Smooth muscle cell (in vitro differentiated cells): ENCODE results near the gene DPF3. TPM values are rescaled to one million over a fixed set of nuclear protein-coding genes. Genes with fewer than 3 reads are reported as not detected.

Experiments used
- DNase-seq: peaks from one replicate; lab custom pipeline; 2025; ENCODE audit not compliant: unreplicated experiment; lab: John Stamatoyannopoulos, UW
- H2AFZ ChIP-seq: fragments of 200-600 bp; sonication (generic); 2 replicates; pipeline ENCODE4 v1.6.0; 2016; ENCODE audit warnings: antibody characterized with exemption, low read depth, mild to moderate bottlenecking
- H3F3A ChIP-seq: fragments of 200-600 bp; sonication (generic); 2 replicates; pipeline ENCODE4 v1.6.0; 2017; ENCODE audit warnings: antibody characterized with exemption, low read depth
- H3K27ac ChIP-seq: fragments of 200-600 bp; sonication (generic); 2 replicates; pipeline ENCODE4 v1.5.1; 2016; ENCODE audit warnings: low read depth, mild to moderate bottlenecking
- H3K27me3 ChIP-seq: fragments of 200-600 bp; sonication (generic); 2 replicates; pipeline ENCODE4 v1.6.1; 2016; ENCODE audit warnings: low read depth, mild to moderate bottlenecking
- H3K36me3 ChIP-seq: fragments of 200-600 bp; sonication (generic); 2 replicates; pipeline ENCODE4 v1.5.1; 2016; ENCODE audit warnings: low read depth
- H3K4me1 ChIP-seq: fragments of 200-600 bp; sonication (generic); 2 replicates; pipeline ENCODE4 v1.5.1; 2016; ENCODE audit warnings: low read depth
- H3K4me2 ChIP-seq: fragments of 200-600 bp; sonication (generic); 2 replicates; pipeline ENCODE4 v1.6.0; 2016; ENCODE audit warnings: mild to moderate bottlenecking
- H3K4me3 ChIP-seq: fragments of 200-600 bp; sonication (generic); 2 replicates; pipeline ENCODE4 v1.5.1; 2016; ENCODE audit warnings: mild to moderate bottlenecking
- H3K79me2 ChIP-seq: fragments of 200-600 bp; sonication (generic); 2 replicates; pipeline ENCODE4 v1.6.0; 2016; ENCODE audit warnings: low read depth, mild to moderate bottlenecking
- H3K9ac ChIP-seq: fragments of 200-600 bp; sonication (generic); 2 replicates; pipeline ENCODE4 v1.6.0; 2016; ENCODE audit warnings: low read depth
- H3K9me3 ChIP-seq: fragments of 200-600 bp; sonication (generic); replicated peaks from 2 replicates; pipeline ENCODE4 v1.5.1; 2016; ENCODE audit warnings: low read depth
- H4K20me1 ChIP-seq: fragments of 200-600 bp; sonication (generic); 2 replicates; pipeline ENCODE4 v1.6.0; 2016; ENCODE audit warnings: low read depth
- WGBS: methylation state at CpG from one replicate; pipeline ENCODE4 v1.1.7; 2016; ENCODE audit warnings: low lambda C conversion rate; 5-methylcytosine and 5-hydroxymethylcytosine counted together
- polyA plus RNA-seq: library from polyadenylated mRNA; unstranded; fragments of >200 nt; fragmentation: Nextera tagmentation; extraction: Ambion mirVana; gene quantifications from 2 replicates; pipeline ENCODE4 v1.2.1, GENCODE V29; 2016
- total RNA-seq: library from RNA; depleted of rRNA; stranded (reverse); fragments of >200 nt; gene quantifications from 2 replicates; pipeline ENCODE4 v1.2.3, GENCODE V29; 2014
- TF ChIP-seq, protein P1 (sequence below): fragments of 200-600 bp; sonication (generic); IDR thresholded peaks from 2 replicates; pipeline ENCODE4 v1.5.1; 2017; ENCODE audit warnings: borderline replicate concordance, mild to moderate bottlenecking, antibody characterized with exemption; ENCODE audit not compliant: insufficient read depth, poor library complexity, severe bottlenecking

Gene DPF3
- total and polyA plus RNA-seq, 2 experiments from 2014 or later: 4.9 to 12.6 TPM

GRCh38 chr14:72631401-72631800 lies 262.5 kb downstream of the DPF3 start:
- Histone ChIP-seq H3K27ac (no peak overlapping the region), H2AFZ (no peak overlapping the region), H3K4me1 (no peaks in the 10 kb centered on the region), H3K4me3 (no peak overlapping the region), H4K20me1 (no peaks in the 10 kb centered on the region), H3K9ac (no peak overlapping the region), H3K4me2 (no peak overlapping the region), H3K36me3 (no peaks in the 10 kb centered on the region), H3K27me3 (no peaks in the 10 kb centered on the region), H3K79me2 (no peaks in the 10 kb centered on the region), H3F3A (no peaks in the 10 kb centered on the region), H3K9me3 (no peaks in the 10 kb centered on the region)
- no peak for DNase-seq
- WGBS: 74% methylated on average over 1 of the region's 1 CpG
- TF ChIP-seq, protein P1, sequence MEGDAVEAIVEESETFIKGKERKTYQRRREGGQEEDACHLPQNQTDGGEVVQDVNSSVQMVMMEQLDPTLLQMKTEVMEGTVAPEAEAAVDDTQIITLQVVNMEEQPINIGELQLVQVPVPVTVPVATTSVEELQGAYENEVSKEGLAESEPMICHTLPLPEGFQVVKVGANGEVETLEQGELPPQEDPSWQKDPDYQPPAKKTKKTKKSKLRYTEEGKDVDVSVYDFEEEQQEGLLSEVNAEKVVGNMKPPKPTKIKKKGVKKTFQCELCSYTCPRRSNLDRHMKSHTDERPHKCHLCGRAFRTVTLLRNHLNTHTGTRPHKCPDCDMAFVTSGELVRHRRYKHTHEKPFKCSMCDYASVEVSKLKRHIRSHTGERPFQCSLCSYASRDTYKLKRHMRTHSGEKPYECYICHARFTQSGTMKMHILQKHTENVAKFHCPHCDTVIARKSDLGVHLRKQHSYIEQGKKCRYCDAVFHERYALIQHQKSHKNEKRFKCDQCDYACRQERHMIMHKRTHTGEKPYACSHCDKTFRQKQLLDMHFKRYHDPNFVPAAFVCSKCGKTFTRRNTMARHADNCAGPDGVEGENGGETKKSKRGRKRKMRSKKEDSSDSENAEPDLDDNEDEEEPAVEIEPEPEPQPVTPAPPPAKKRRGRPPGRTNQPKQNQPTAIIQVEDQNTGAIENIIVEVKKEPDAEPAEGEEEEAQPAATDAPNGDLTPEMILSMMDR: no peak

DNA sequence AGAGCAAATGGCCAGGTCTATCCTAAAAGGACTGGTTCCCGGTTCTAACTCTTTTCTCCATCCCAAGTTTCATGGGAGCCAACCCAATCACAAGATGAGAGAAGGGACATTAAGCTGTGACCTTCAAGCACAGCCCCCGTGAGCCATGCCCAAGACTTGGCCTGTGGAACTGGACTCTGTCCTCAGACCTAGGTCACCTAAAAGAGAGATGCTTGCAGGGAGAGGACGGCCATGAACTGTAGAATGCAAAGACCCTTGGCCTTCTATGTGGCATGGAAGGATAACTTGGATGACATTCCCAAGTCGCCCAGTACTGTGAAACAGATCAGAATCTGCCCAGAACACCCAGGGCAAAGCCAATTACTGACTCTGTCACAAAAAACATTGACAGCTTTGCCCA lies 263.5 kb downstream of the DPF3 start:
- 93% methylated on average over 4 of the region's 4 CpGs for WGBS
- no peak for DNase-seq
- Histone ChIP-seq H3K4me1 (no peaks in the 10 kb centered on the region), H3K9ac (no peak overlapping the region), H3K4me3 (no peak overlapping the region), H3F3A (no peaks in the 10 kb centered on the region), H2AFZ (no peak overlapping the region), H3K27ac (no peak overlapping the region), H3K27me3 (no peaks in the 10 kb centered on the region), H4K20me1 (no peaks in the 10 kb centered on the region), H3K36me3 (no peaks in the 10 kb centered on the region), H3K9me3 (no peaks in the 10 kb centered on the region), H3K4me2 (no peak overlapping the region), H3K79me2 (no peaks in the 10 kb centered on the region)
- TF ChIP-seq, protein P1: no peak

GRCh38 chr14:72629534-72629933 lies 264.4 kb downstream of the DPF3 start:
- no peak overlapping the region for H3K9ac ChIP-seq
- TF ChIP-seq, protein P1: no peak
- no peaks in the 10 kb centered on the region for H3K79me2 ChIP-seq
- no peak for DNase-seq
- no peaks in the 10 kb centered on the region for H3K36me3 ChIP-seq
- H3F3A ChIP-seq: no peaks in the 10 kb centered on the region
- H2AFZ ChIP-seq: no peak overlapping the region
- no peak overlapping the region for H3K4me2 ChIP-seq
- no peak overlapping the region for H3K27ac ChIP-seq
- WGBS: 95% methylated on average over 2 of the region's 2 CpGs
- H3K4me1 ChIP-seq: no peaks in the 10 kb centered on the region
- no peaks in the 10 kb centered on the region for H3K9me3 ChIP-seq
- H4K20me1 ChIP-seq: no peaks in the 10 kb centered on the region
- no peaks in the 10 kb centered on the region for H3K27me3 ChIP-seq
- H3K4me3 ChIP-seq: no peak overlapping the region

- Histone ChIP-seq H3K36me3 (no peaks in the 10 kb centered on the region), H3K4me2 (no peak overlapping the region), H3K27ac (no peak overlapping the region), H3K4me3 (no peak overlapping the region), H3K9ac (no peak overlapping the region), H3K79me2 (no peaks in the 10 kb centered on the region), H3K4me1 (no peaks in the 10 kb centered on the region), H4K20me1 (no peaks in the 10 kb centered on the region), H3K27me3 (no peaks in the 10 kb centered on the region), H3K9me3 (peaks cover 5% of the 10 kb centered on the region), H3F3A (no peaks in the 10 kb centered on the region), H2AFZ (no peak overlapping the region)
- TF ChIP-seq, protein P1: no peak
- no peak for DNase-seq
- WGBS: 97% methylated on average over 2 of the region's 2 CpGs
Observed at GRCh38 chr14:72625689-72626088, 268.2 kb downstream of the DPF3 start.
